ENCODE results near the gene CEP250.

The CEP250 gene

DNA sequence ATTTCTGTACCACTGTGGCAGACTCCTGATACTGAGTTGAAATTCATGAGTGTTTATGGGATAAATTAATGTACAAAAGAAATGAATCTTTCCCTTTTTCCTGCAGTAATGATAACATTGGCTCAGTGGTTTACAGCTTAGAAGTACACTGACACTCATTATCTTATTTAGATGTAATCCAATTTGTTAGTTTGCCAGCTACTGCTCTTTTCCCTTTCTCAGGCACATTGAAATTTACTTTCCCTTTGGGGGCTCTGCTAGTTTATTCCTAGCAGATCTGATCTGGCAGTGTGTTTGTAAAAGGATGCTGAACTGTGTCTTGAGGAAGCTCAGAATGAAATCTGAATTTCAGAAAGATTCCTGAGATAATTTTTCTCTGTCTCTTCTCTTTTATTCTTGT lies 3.0 kb downstream of the CEP250 start:
- no peak overlapping the region for H3K27ac ChIP-seq
- TF ChIP-seq, protein P1, sequence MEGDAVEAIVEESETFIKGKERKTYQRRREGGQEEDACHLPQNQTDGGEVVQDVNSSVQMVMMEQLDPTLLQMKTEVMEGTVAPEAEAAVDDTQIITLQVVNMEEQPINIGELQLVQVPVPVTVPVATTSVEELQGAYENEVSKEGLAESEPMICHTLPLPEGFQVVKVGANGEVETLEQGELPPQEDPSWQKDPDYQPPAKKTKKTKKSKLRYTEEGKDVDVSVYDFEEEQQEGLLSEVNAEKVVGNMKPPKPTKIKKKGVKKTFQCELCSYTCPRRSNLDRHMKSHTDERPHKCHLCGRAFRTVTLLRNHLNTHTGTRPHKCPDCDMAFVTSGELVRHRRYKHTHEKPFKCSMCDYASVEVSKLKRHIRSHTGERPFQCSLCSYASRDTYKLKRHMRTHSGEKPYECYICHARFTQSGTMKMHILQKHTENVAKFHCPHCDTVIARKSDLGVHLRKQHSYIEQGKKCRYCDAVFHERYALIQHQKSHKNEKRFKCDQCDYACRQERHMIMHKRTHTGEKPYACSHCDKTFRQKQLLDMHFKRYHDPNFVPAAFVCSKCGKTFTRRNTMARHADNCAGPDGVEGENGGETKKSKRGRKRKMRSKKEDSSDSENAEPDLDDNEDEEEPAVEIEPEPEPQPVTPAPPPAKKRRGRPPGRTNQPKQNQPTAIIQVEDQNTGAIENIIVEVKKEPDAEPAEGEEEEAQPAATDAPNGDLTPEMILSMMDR (IDR thresholded peaks at IDR 0.05) = no peak
- no peak for TF ChIP-seq ZFX (IDR thresholded peaks at IDR 0.05; ENCODE audit: borderline replicate concordance)

DNA sequence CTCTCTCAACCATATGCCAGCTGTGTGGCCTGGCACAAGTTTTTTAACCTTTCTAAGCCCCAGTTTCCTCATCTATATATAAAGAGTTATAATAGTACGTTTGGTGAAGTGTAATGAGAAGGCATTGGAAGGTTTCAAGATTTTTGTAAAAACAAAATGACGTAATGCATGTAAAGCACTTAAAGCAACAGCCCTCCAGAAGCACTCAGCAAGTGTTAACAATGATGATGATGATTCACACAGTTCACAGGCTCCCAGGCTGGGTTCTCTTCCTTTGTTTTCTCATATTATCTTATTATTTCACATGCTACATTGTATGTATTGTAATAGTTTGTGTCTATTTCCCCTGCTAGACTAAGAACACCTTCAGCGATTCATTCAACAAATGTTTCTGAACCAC lies 6.2 kb downstream of the CEP250 start:
- TF ChIP-seq ZFX (IDR thresholded peaks at IDR 0.05; ENCODE audit: borderline replicate concordance) = no peak
- TF ChIP-seq, protein P1 (IDR thresholded peaks at IDR 0.05) = no peak
- H3K27ac ChIP-seq = no peak overlapping the region

DNA sequence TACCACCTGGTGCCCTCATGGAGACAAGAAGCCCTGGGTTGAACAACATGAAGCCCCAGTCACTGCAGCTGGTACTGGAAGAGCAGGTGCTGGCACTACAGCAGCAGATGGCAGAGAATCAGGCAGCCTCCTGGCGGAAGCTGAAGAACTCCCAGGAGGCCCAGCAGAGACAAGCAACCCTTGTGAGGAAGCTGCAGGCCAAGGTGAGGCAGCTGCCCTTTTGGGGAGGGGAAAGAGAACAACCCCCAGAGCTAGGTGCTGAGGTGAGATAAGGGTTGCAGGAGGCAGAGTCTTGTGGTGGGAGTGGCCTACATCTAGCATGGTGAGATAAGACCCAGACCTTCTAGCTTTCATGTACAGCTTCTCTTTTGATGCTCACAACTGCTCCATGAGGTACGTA lies 7.0 kb downstream of the CEP250 start:
- no peak overlapping the region for H3K27ac ChIP-seq
- no peak for TF ChIP-seq ZFX (IDR thresholded peaks at IDR 0.05; ENCODE audit: borderline replicate concordance)
- TF ChIP-seq, protein P1 (IDR thresholded peaks at IDR 0.05) = no peak

DNA sequence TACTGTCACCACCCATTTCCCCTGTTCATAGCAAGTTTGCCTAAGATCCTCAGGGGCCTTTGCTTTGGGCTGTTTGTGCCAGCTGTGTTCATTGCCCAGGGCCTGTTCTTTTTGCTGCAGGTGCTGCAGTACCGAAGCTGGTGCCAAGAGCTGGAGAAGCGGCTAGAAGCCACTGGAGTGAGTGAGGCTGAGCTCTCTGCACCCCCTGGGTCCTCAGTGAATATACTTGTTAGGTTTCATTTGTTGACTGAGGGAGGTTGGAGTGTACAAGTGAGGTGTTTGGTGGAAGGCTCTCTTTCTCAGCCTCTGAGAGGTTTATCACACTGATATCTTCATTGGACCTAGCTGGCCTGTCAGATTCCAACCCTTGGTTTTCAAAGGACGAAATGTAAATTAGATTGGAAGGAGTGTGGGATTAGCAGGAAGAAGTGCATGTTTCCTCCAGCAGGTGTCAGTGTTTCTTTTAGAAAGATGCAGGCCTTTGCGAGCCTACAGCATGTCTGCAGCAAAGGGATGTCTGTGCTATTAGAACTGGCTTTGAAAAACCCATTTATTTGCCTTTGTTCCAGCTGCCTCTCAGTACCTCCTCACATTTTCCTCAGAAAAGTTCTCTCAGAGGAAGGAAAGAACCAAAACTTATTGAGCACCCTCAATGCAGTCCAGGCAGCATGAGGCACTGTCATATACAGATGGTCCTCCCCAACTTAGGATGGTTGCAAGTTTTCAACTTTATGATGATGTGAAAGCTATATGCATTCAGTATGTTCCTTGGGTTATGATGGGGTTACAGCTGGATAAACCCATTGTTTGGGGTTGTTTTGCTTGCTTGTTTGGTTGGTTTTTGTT lies 8.3 kb downstream of the CEP250 start:
- H3K27ac ChIP-seq = no peak overlapping the region
- TF ChIP-seq, protein P1 (IDR thresholded peaks at IDR 0.05) = peak; percentile 82
- no peak for TF ChIP-seq ZFX (IDR thresholded peaks at IDR 0.05; ENCODE audit: borderline replicate concordance)

DNA sequence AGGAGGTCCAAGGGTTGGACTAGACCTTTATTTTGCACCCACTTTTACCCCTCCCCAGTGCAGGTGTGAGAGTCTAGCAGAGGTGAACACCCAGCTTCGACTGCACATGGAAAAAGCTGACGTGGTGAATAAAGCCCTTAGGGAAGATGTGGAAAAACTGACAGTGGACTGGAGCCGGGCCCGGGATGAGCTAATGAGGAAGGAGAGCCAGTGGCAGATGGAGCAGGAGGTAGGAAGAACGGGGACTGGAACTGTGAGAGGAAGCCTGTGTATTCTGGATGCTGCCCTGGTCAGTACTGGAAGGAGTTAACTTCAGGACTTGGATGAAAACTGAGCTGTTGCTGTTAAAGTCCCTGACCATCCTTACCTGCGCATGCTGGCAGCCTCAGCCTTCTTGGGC lies 10.6 kb downstream of the CEP250 start:
- H3K27ac ChIP-seq = no peak overlapping the region
- TF ChIP-seq ZFX (IDR thresholded peaks at IDR 0.05; ENCODE audit: borderline replicate concordance) = no peak
- TF ChIP-seq, protein P1 (IDR thresholded peaks at IDR 0.05) = no peak

DNA sequence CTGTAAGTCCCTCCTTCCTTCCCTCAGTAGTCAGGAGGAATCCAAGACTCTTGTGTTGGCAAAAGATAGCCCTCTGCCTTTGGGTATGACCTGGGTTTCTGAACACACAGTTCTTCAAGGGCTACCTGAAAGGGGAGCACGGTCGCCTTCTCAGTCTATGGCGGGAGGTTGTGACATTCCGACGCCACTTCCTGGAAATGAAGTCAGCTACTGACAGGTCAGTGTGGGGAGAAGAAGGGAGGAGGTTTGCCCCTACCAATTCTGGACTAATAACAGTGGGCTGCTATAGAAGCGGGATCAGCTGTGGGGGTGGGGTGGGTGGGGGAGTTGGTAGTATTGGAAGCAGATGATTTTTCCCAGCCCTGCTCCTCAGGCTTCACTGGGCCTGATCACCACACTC lies 11.5 kb downstream of the CEP250 start:
- TF ChIP-seq, protein P1 (IDR thresholded peaks at IDR 0.05) = no peak
- no peak for TF ChIP-seq ZFX (IDR thresholded peaks at IDR 0.05; ENCODE audit: borderline replicate concordance)
- H3K27ac ChIP-seq = peak overlapping the region; percentile 42

Data from 22Rv1 (cell line).